Breast epithelium (tissue), 4 donors: ENCODE results near the gene CD302. TPM values are rescaled to one million over a fixed set of nuclear protein-coding genes. Genes with fewer than 3 reads are reported as not detected.

ENCODE experiments used
- DNase-seq, 2 donors: peaks; one replicate each; pipeline ENCODE4 v3.0.0-alpha.2; 2019; ENCODE audit warnings: low spot score in 2 of 2
- H3K27ac ChIP-seq, 2 donors: fragments of 200-600 bp; sonication (generic) in 1 of 2; one replicate each; pipeline ENCODE4 v1.5.1; 2016 to 2019; ENCODE audit warnings: mild to moderate bottlenecking in 1 of 2
- H3K27me3 ChIP-seq, 2 donors: fragments of 200-600 bp; sonication (generic) in 1 of 2; one replicate each; pipeline versions ENCODE4 v1.5.1 to v1.6.0; 2017 to 2019; ENCODE audit warnings: control low read depth in 1 of 2, mild to moderate bottlenecking in 1 of 2
- H3K36me3 ChIP-seq: fragments of 200-600 bp; one replicate; pipeline ENCODE4 v1.5.1; 2019
- H3K4me1 ChIP-seq, 2 donors: fragments of 200-600 bp; sonication (generic); one replicate each; pipeline ENCODE4 v1.5.1; 2016 to 2019; ENCODE audit warnings: control low read depth in 1 of 2
- H3K4me3 ChIP-seq, 3 donors: fragments of 200-600 bp; sonication (generic); 1 replicate in 2 of 3; 2 replicates in 1 of 3; pipeline ENCODE4 v1.5.1; 2016 to 2019; ENCODE audit warnings: mild to moderate bottlenecking in 3 of 3, moderate library complexity in 2 of 3
- H3K9me3 ChIP-seq, 2 donors: fragments of 200-600 bp; sonication (generic) in 1 of 2; one replicate each; pipeline ENCODE4 v1.5.1; 2016 to 2019; ENCODE audit warnings: control low read depth in 1 of 2
- POLR2A ChIP-seq: fragments of 450-650 bp; IDR thresholded peaks from one replicate; pipeline ENCODE4 v1.6.1; 2016; ENCODE audit warnings: antibody characterized with exemption, mild to moderate bottlenecking, moderate library complexity
- POLR2AphosphoS5 ChIP-seq, 3 donors: sonication (generic); formaldehyde crosslinking; IDR thresholded peaks; one replicate each; pipeline ENCODE4 v1.6.1; 2017; ENCODE audit warnings: antibody characterized with exemption in 3 of 3
- intact Hi-C: fragments of 100-400 bp; cut with DNase I; formaldehyde crosslinking; loops from one replicate; pipeline ENCODE4 v1.15.1; 2023; ENCODE audit warnings: low total_unique reads
- total RNA-seq, 3 donors: library from RNA; depleted of rRNA; stranded (reverse); fragments of >200 nt; gene quantifications; one replicate each; pipeline ENCODE4 v1.1.0, GENCODE V29; 2016
- TF ChIP-seq, protein P1 (sequence below), 3 donors: fragments of 450-650 bp; IDR thresholded peaks; one replicate each; pipeline ENCODE4 v1.5.1; 2016 to 2017; ENCODE audit warnings: antibody characterized with exemption in 3 of 3, mild to moderate bottlenecking in 3 of 3, moderate library complexity in 3 of 3

CD302 gene
- total RNA-seq, 3 donors from 2014 or later, result 61.0 to 141 (median 105) TPM

DNA sequence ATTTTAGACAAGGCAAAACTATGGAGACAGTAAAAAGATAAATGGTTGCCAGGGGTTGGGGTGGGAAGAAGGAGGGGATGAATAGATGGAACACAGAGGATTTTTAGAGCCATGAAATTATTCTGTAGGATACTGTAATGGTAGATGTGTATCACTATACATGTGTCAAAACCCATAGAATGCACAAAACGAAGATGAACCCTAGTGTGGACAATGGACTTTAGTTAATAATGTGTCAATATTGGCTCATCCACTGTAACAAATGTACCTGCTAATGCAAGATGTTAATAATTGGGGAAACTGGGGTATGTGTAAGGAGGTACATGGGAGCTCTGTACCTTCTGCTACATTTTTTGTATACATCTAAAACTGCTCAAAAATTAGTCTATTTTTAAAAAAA is 1.8 kb upstream of the CD302 start:
- no peaks in the 10 kb centered on the region for H3K27me3 ChIP-seq
- TF ChIP-seq, protein P1, sequence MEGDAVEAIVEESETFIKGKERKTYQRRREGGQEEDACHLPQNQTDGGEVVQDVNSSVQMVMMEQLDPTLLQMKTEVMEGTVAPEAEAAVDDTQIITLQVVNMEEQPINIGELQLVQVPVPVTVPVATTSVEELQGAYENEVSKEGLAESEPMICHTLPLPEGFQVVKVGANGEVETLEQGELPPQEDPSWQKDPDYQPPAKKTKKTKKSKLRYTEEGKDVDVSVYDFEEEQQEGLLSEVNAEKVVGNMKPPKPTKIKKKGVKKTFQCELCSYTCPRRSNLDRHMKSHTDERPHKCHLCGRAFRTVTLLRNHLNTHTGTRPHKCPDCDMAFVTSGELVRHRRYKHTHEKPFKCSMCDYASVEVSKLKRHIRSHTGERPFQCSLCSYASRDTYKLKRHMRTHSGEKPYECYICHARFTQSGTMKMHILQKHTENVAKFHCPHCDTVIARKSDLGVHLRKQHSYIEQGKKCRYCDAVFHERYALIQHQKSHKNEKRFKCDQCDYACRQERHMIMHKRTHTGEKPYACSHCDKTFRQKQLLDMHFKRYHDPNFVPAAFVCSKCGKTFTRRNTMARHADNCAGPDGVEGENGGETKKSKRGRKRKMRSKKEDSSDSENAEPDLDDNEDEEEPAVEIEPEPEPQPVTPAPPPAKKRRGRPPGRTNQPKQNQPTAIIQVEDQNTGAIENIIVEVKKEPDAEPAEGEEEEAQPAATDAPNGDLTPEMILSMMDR (IDR thresholded peaks at IDR 0.05), result no peak
- TF ChIP-seq POLR2AphosphoS5 (IDR thresholded peaks at IDR 0.05), result no peak
- no peak for TF ChIP-seq POLR2A
- H3K4me1 ChIP-seq, result no peaks in the 10 kb centered on the region
- intact Hi-C loops, result no loop called here
- DNase-seq, result no peak
- H3K36me3 ChIP-seq, result no peaks in the 10 kb centered on the region
- H3K27ac ChIP-seq, result no peak overlapping the region
- H3K9me3 ChIP-seq, result no peaks in the 10 kb centered on the region
- H3K4me3 ChIP-seq, result no peak overlapping the region

DNA sequence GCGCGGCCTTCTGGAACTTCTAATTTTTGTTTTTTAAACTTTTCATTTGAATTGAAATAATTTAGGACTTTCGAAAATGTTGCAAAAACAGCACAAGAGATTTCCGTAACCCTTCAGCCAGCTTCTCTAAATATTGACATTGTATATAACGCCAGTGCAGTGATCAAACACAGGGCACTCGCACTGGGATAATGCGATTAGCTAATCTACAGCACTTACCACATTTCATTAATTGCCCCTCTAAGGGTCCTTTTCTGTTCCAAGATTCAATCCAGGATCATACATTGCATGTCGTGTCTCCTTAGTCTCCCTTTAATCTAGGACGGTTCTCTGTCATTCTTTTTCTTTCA is 343 bp upstream of the CD302 start:
- peak overlapping the region; percentile 71 to 94 for H3K27ac ChIP-seq
- no peaks in the 10 kb centered on the region for H3K27me3 ChIP-seq
- no peak for DNase-seq
- TF ChIP-seq POLR2AphosphoS5 (IDR thresholded peaks at IDR 0.05) (no peak), POLR2A (no peak)
- TF ChIP-seq, protein P1 (IDR thresholded peaks at IDR 0.05), result peak in 1 of 3 donors; percentile 12
- no peaks in the 10 kb centered on the region for H3K4me1 ChIP-seq
- no peaks in the 10 kb centered on the region for H3K9me3 ChIP-seq
- H3K36me3 ChIP-seq, result no peaks in the 10 kb centered on the region
- intact Hi-C loops, result no loop called here
- H3K4me3 ChIP-seq, result peak overlapping the region; percentile 59 to 92 (median 74)

DNA sequence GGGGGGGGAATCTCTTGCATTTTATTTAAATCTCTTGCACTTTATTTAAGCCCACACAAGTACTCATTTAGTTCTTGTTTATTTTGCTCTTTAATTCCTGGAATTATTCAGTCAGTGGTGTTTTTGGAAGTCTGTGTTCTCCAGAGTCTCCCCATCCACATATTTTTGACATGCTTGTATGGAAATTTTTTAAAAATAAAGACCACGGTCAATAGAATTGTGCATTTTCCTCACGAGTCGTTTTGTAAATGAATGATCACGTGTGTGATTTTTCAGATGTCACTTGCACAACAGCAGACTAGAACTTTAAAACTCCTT is 824 bp downstream of the CD302 start:
- Histone ChIP-seq H3K36me3 (no peaks in the 10 kb centered on the region), H3K9me3 (no peaks in the 10 kb centered on the region), H3K27me3 (no peaks in the 10 kb centered on the region), H3K4me3 (peak overlapping the region; percentile 59 to 92 (median 74)), H3K27ac (peak overlapping the region; percentile 71 to 94), H3K4me1 (no peaks in the 10 kb centered on the region)
- no peak for TF ChIP-seq POLR2A
- TF ChIP-seq POLR2AphosphoS5 (IDR thresholded peaks at IDR 0.05), result no peak
- TF ChIP-seq, protein P1 (IDR thresholded peaks at IDR 0.05), result no peak
- no peak for DNase-seq
- intact Hi-C loops, result no loop called here

DNA sequence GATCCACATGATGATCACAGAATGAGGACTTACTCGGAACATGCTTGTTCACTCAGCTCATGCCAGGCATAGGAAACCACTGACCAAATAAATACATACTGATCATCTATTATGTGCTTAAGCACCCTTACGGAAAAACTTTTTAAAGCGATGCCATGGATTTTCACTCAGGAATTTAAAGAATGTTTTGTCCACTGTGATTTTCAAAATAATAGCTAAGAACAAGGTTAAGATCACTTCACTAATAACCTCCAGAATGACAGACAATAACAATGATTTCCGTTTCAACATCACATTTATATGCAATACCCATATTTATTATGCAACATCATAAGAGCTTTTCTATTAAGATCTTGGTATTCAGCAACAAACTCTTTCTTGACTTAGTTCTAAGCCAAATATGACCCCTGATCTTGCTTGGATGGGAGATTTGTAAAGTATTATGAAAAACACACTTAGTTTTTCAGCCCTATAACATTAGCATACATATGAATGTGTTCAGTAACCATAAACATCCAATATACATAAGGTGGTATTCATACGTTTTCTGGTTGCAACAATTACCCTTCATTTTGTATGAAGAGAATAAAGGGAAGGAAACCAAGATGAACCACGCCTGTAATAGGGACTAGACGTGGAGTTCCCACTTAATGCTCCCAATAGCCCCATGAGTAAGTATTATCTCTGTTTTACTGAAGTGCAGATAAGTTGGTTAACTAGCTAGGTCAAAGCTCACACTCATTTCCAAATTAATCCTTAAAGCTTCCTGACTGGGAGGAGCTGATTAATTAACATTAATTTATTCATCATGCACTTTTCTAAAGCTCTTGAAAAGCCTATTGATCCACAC is 1.9 kb downstream of the CD302 start:
- intact Hi-C loops, result no loop called here
- peak overlapping the region in 1 of 2 donors; percentile 15 for H3K27ac ChIP-seq

DNA sequence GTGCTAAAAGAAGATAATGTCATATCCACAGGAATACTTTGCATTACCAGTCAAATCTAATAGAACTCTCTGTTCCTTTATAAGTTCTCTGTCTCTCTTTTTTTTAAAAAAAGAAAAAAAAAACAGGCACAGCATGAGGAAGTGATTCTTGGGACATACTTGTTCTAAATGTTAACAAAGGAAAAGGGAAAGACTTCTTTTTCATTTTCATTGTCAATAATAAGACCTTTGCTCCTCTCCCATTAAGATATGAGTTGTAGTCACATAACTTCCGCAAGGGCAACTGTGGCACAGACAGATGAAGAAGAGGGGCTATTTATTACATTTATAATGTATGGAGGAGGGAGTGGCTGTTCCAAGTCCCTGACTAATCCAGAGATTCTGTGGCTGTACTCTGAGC is 4.7 kb downstream of the CD302 start:
- Histone ChIP-seq H3K4me3 (no peak overlapping the region), H3K27me3 (no peaks in the 10 kb centered on the region), H3K9me3 (no peaks in the 10 kb centered on the region), H3K4me1 (no peaks in the 10 kb centered on the region), H3K27ac (no peak overlapping the region), H3K36me3 (no peaks in the 10 kb centered on the region)
- TF ChIP-seq POLR2AphosphoS5 (IDR thresholded peaks at IDR 0.05) (no peak), POLR2A (no peak)
- TF ChIP-seq, protein P1 (IDR thresholded peaks at IDR 0.05), result no peak
- intact Hi-C loops, result no loop called here
- no peak for DNase-seq

More for the DNA sequence above, 1.9 kb downstream of the CD302 start:
- Histone ChIP-seq H3K4me3 (peak overlapping the region in 2 of 3 donors; percentile 74 to 92), H3K4me1 (no peaks in the 10 kb centered on the region), H3K27me3 (no peaks in the 10 kb centered on the region), H3K9me3 (no peaks in the 10 kb centered on the region), H3K36me3 (no peaks in the 10 kb centered on the region)
- no peak for DNase-seq
- TF ChIP-seq, protein P1 (IDR thresholded peaks at IDR 0.05), result no peak
